GM18907 (cell line): ENCODE results near the gene ATRNL1.
"Not testable (repeated sequence)": the region's sequence is repeated elsewhere in the genome, so short reads cannot be mapped to it uniquely, and the experiment has no call there.

ENCODE experiments used
- ATAC-seq: cut with Tn5 transposase; IDR thresholded peaks from one replicate; pipeline ENCODE4 v1.9.1; 2021; ENCODE audit warnings: mild to moderate bottlenecking, moderate library complexity; ENCODE audit not compliant: unreplicated experiment

ATRNL1 gene

DNA sequence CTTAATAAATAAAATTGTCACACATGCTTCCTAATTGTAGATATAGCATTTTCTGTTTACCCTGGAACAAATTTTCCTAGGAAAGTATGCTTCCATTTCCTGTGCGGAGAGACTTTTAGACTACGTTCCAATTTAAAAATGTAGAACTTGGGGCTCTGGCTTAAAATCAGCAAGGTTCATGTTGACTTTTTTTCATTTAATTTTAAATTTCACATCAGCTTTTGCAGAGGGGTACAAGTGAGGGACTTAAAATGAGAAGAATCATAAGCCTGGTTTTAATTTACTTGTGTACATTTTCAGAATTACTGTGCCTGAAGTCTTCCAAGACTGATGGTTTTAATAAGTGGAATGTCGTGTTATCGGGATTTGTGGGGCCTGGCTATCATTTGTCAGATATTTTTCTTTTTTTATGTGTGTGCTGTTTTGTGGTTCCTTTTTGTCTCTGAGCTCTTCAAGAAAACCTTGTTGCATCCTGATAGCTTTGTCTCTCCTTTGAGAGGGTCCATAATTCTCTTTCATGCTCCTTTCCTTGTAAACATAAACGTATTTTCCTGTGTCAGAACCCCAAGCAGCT lies 8.8 kb upstream of the ATRNL1 start:
- no peak for ATAC-seq

DNA sequence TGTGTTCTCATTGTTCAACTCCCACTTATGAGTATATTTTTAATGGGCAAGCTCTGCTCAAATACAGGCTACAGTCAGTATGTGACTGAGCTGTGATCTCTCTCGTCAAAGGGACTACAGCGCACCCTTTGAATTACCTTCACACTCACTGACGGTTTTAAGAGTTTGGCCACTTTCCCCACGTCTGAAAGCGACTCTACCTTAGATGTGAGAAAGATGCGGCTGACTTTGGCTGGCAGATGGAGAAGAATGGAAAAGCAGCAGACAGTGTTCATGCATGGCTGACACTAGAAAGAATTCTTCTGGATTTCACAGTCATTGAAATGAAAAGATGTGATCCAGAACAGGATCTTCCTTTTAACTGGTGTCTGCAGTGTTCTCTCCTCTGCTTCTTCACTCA lies 2.0 kb upstream of the ATRNL1 start:
- ATAC-seq: no peak

DNA sequence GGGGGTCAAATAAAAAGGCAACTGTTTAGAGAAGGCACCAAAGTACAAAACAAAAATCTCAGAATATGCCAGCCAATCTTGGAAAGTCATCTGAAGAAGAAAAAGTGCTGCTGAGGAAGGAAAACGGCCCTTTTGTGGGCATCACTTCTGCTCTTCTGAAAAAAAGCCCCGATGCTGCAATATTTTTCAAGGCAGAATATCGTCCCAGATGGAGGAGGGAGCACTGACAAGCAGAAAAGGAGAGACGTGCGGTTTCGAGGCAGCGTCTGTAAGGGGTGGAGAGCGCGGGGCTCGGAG lies 959 bp upstream of the ATRNL1 start:
- ATAC-seq: peak; percentile 18

GRCh38 chr10:115092555-115093285 lies 445 bp upstream of the ATRNL1 start:
- peak; percentile 82 for ATAC-seq

- ATAC-seq: peak; percentile 61
These were observed 727 bp downstream of the ATRNL1 start for GRCh38 chr10:115093776-115094408.

DNA sequence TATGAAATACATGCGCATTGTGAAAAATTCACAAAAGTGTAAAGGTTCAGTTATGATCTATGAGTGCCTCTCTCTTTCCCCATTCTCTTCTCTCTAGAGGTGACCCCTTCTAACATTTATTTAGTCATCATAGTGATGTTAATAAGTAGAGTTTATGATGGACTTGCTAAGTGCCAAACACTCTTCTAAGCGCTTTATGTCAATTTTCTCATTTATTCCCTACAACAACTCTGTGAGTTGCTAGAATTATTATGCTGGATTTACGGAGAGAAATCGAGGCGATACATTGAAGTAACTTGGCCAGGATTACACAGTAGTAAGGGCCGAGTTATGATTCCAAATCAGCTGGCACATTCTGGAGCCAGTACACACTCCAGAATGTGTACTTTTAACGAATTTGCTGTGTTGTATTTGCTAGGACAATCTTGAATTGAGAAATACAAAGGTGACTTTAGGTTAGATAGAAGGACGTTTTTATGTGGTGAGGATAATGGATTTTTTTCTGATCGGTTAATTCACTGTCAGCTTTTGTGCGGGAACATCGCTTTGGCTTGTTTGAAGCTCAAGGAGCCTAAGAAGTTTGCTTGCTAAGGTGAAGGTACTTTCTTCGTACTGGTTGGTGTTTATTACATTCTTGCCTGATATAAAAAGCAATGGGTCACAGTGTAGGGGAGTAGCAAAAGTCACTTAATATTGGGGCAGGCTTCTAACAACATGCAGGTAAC lies 1.4 kb downstream of the ATRNL1 start:
- ATAC-seq: no peak

- ATAC-seq: no peak
These were observed 2.6 kb downstream of the ATRNL1 start for GRCh38 chr10:115095758-115096157.

DNA sequence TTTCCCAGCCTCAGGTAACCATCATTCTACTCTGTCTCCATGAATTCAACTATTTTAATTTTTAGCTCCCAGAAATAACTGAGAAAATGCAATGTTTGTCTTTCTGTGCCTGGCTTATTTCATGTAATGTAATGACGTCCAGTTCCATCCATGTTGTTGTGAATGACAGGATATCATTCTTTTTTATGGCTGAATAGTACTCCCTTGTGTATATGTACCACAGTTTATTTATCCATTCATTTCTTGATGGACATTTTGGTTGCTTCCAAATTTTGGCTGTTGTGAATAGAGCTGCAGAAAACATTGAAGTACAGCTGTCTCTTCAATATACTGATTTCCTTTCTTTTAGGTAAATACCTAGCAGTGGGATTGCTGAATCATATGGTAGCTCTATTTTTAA lies 10.5 kb downstream of the ATRNL1 start:
- no peak for ATAC-seq

GRCh38 chr10:115105411-115105810 lies 12.2 kb downstream of the ATRNL1 start:
- not testable (repeated sequence) for ATAC-seq

- no peak for ATAC-seq
These were observed 14.7 kb downstream of the ATRNL1 start for GRCh38 chr10:115107830-115108229.

DNA sequence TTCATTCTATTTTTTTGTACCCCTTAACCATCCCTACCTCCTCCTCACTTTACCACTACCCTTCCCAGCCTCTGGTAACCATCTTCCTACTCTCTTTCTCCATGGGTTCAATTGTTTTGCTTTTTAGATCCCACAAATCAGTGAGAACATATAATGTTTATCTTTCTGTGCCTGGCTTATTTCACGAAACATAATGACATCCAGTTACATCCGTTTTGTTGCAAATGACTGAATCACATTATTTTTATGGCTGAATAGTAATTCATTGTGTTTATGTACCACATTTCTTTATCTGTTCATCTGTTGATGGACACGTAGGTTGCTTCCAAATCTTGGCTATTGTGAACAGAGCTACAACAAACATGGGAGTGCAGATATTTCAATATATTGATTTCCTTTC lies 24.1 kb downstream of the ATRNL1 start:
- ATAC-seq: no peak

DNA sequence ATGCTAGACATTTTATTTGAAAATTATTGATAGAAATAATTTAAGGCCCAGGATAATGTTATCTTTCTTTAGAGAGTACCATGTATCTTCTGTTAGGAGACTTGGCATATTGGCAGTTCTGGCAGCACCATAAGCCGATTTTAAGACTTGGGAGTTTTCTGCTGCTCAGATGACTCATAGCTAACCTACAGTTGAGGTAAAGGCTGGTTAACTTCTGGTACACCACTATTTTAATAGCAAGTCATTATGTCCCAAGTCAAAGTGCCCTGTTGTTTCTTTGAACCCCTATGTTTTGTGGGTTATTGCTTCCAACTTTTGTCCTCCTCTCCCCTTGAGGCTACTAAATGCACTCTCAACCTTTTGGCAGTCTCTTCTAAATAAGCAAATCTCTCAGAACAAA lies 25.2 kb downstream of the ATRNL1 start:
- peak; percentile 65 for ATAC-seq

DNA sequence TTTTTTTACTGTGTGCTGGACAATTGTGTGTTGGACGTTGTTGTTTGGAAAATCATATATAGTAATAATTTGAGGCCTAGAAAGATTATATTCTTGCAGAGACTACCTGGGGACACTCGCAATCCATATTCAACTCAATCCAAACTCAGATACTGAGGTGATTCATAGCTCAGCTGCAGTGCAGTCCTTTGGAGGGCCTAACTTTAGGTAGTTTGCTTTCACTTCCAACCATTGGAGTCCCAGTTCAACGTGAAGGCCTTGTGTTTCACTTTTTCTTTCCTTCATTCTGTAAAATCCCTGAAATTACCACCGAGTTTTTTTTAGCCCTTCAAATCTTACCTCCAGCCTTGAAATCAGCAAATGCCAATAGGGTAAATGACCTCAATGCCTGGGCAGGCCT lies 32.3 kb downstream of the ATRNL1 start:
- no peak for ATAC-seq

- ATAC-seq: peak; percentile 51
These were observed 36.6 kb downstream of the ATRNL1 start for GRCh38 chr10:115129752-115130151.

DNA sequence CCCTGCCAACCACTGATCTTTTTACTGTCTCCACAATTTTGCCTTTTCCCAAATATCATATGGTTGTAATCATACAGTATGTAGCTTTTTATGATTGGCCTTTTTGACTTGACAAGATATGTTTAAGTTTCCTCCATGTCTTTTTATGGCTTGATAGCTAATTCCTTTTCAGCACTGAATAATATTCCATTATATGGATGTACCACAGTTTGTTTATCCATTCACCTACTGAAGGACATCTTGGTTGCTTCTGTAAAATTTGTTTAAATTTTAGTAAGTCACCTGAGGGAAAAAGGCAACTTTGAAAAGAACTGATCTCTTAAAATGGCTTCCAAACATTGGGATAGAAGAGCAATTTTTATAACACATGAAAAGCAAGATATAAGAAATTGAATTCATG lies 43.5 kb downstream of the ATRNL1 start:
- no peak for ATAC-seq

GRCh38 chr10:115141254-115141653 lies 48.1 kb downstream of the ATRNL1 start:
- no peak for ATAC-seq

DNA sequence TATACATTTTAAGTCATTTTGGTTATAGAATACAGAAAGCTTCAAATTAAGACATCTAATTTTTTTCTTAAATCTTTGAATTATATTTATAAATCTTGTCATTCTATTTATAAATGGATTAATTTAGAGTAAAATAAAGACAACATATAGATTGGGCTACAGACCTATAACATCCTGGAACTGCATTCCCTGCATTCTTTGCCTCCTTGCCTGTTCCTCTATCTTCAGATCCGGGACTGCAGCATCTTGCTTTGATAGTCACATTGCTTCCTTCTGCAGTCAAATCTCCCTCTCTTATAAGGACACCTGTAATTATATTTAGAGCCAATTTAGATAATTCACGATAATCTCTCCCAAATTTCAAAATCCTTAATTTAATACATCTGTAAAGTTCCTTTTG lies 64.2 kb downstream of the ATRNL1 start:
- ATAC-seq: no peak

- ATAC-seq: no peak
These were observed 70.0 kb downstream of the ATRNL1 start for GRCh38 chr10:115163129-115163528.

DNA sequence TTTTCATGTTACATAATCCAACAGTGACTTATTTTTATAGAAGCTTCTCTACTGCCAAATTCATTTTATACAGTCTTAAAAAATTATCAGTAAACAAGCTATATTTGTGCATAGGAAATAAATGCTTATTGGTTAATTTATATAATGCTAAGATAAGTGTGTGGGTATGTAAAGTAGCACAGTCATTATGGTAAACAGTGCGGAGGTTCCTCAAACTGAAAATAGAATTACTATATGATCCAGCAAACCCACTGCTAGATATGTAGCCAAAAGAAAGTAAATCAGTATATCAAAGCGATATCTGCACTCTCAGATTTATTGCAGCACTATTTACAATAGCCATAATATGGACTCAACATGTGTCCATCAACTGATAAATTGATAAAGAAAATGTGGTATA lies 71.1 kb downstream of the ATRNL1 start:
- ATAC-seq: no peak

DNA sequence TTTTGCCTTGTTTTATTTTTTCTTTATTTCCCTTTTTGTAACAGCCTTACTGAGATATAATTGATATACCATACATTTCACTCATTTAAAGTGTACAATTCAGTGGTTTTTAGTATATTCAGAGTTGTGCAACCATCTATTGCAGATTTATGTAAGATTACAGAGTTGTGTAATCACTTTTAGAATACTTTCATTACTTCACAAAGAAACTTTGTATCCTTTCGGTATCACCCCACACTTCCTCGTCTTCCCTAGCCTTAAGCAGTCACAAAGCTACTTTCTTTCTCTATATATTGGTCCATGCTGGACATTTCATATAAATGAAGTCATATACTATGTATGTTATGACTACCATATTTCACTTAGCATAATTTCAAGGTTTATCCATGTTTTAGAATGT lies 74.6 kb downstream of the ATRNL1 start:
- no peak for ATAC-seq

DNA sequence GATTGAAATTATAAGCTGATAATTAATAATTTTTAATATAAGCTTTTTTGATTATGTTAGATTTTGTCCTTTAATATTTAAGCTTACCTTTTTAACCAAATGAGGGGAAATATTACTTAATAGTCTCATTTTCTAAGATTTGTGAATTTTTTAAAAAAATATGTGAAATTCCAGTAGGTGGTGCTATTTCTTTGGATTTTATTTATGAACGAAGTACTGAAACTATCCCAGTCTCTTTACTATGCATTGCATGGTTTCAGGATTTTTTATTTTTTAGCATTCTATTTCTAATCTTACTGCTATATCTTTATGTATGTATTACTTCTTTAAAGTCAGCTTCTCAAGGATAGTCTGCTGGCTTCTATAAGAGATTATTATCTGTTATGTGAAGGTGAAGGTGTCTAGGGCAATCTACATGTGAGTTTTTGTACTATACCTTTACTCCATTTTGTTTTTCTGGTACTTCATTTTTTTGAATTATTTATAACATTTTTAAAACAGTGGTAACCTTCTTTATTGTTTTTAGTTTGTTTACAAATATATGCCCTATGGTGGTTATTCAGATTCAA lies 78.3 kb downstream of the ATRNL1 start:
- no peak for ATAC-seq
